ENCODE data around the gene HOXB6.

HOXB6 gene

DNA sequence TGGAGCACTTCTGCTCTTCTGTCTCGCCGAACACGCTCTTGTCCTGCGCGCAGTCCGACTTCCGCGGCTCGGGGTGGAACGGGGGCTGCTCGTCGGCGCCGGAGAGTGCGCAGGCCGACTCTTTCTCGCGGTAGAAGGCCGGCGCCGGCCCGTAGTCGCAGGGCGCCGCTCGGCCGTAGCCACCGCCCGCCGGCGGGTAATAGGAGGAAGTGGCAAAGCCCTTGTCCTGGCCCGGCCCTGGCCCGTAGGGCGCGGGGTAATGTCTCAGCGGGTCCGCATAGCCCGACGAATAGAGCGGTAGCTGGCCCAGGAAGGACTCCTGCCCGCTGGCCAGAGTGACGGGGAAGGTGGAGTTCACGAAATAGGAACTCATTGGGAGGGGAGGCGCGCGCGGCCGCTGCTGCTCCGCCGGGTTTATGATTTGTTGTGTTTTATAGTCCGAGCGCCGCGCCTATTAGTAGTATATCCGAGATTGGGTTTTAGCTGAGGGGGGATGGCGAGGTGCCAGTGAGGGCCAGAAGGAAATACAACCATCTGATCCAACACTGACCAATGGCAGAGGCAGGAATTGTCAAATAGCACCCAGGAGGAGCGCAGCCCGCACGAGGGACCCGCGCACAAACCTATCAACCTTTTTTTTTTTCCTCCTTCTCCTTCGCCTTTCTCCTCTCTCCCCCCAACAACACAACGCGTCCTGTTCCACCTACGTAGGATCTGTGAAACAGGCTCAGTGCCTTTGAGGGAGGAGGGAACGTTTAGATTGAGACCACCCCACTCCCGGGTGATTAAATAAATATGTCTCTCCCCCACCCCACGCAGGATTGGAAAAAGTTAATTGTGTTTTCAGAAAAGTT is 6.8 kb downstream of the HOXB6 start:
- TF ChIP-seq ZFP3 (CRISPR knock-in tag; IDR thresholded peaks at IDR 0.05) (no peak), RARB (CRISPR knock-in tag; IDR thresholded peaks at IDR 0.05) (no peak), ZNF565 (CRISPR knock-in tag; conservative IDR thresholded peaks at IDR 0.05; ENCODE audit: low read depth) (no peak), ZC3H10 (CRISPR knock-in tag; IDR thresholded peaks at IDR 0.05) (no peak)
- no peak for ATAC-seq

DNA sequence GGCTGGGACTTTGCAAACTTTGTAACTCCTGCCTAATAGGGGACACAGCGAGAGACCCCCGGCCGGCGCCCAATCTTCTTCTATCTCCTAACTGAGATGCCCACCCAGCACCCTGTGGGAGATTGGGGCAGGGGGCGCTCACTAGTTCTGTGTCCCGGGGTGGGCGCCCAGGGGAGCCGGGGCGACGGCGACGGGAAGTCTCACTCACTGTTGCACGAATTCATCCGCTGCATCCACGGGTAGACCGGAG is 7.3 kb downstream of the HOXB6 start:
- TF ChIP-seq SNAI2 (CRISPR knock-in tag; IDR thresholded peaks at IDR 0.05) (no peak), ZNF70 (CRISPR knock-in tag; IDR thresholded peaks at IDR 0.05) (no peak), BACH2 (CRISPR knock-in tag; IDR thresholded peaks at IDR 0.05; ENCODE audit: borderline replicate concordance) (no peak), CSDC2 (CRISPR knock-in tag; IDR thresholded peaks at IDR 0.05) (no peak)
- TF ChIP-seq, protein P1, sequence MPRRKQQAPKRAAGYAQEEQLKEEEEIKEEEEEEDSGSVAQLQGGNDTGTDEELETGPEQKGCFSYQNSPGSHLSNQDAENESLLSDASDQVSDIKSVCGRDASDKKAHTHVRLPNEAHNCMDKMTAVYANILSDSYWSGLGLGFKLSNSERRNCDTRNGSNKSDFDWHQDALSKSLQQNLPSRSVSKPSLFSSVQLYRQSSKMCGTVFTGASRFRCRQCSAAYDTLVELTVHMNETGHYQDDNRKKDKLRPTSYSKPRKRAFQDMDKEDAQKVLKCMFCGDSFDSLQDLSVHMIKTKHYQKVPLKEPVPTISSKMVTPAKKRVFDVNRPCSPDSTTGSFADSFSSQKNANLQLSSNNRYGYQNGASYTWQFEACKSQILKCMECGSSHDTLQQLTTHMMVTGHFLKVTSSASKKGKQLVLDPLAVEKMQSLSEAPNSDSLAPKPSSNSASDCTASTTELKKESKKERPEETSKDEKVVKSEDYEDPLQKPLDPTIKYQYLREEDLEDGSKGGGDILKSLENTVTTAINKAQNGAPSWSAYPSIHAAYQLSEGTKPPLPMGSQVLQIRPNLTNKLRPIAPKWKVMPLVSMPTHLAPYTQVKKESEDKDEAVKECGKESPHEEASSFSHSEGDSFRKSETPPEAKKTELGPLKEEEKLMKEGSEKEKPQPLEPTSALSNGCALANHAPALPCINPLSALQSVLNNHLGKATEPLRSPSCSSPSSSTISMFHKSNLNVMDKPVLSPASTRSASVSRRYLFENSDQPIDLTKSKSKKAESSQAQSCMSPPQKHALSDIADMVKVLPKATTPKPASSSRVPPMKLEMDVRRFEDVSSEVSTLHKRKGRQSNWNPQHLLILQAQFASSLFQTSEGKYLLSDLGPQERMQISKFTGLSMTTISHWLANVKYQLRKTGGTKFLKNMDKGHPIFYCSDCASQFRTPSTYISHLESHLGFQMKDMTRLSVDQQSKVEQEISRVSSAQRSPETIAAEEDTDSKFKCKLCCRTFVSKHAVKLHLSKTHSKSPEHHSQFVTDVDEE (CRISPR knock-in tag; IDR thresholded peaks at IDR 0.05) = no peak
- TF ChIP-seq, protein P2, sequence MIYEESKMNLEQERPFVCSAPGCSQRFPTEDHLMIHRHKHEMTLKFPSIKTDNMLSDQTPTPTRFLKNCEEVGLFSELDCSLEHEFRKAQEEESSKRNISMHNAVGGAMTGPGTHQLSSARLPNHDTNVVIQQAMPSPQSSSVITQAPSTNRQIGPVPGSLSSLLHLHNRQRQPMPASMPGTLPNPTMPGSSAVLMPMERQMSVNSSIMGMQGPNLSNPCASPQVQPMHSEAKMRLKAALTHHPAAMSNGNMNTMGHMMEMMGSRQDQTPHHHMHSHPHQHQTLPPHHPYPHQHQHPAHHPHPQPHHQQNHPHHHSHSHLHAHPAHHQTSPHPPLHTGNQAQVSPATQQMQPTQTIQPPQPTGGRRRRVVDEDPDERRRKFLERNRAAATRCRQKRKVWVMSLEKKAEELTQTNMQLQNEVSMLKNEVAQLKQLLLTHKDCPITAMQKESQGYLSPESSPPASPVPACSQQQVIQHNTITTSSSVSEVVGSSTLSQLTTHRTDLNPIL (CRISPR knock-in tag; IDR thresholded peaks at IDR 0.05; ENCODE audit: low read depth) = no peak
- no peak for ATAC-seq

DNA sequence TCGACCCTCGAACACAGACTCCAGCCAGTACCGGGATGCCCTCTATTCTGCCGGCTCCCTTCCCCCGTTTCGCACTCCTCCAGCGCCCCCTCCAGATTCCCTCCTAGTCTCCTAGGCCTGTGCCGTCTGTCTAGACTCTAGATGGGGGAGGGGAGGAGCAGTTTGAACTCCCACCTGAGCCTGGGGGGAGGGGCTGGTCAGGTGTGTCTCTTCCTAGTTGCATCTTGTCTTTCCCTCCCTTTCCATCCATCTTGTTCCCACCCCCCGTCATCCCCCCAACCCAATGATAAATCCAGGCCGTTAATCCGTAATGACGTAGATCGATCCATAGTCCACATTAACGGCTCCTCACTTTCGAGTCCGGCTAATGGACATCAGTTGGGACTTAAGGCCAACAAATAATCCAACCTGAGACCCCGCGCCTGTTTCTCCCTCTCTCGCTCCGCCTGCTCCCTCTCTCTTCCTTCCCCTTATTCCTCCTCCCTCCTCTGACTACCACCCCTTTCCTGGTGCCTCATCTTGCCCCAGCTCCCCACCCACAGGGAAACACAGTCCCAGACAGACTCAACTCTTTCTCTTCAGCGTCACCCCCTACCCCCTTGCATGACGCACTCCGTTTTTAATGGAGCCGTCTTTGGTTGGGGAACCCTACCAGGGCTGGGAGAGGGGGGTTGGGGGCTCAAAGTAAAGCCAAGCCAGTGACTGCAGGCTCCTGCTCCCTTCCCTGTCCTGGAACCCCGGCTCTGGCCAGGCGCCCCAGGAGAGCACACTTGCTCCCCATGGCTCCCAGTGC is 7.9 kb downstream of the HOXB6 start:
- no peak for TF ChIP-seq ESRRG (CRISPR knock-in tag; IDR thresholded peaks at IDR 0.05)
- TF ChIP-seq, protein P2 (CRISPR knock-in tag; IDR thresholded peaks at IDR 0.05; ENCODE audit: low read depth) = no peak
- no peak for TF ChIP-seq BACH2 (CRISPR knock-in tag; IDR thresholded peaks at IDR 0.05; ENCODE audit: borderline replicate concordance)
- no peak for TF ChIP-seq ZNF70 (CRISPR knock-in tag; IDR thresholded peaks at IDR 0.05)
- no peak for TF ChIP-seq ZFP30 (CRISPR knock-in tag; IDR thresholded peaks at IDR 0.05)
- TF ChIP-seq TCF4 (CRISPR knock-in tag; IDR thresholded peaks at IDR 0.05; ENCODE audit: borderline replicate concordance) = no peak
- TF ChIP-seq ZNF8 (CRISPR knock-in tag; IDR thresholded peaks at IDR 0.05) = no peak
- no peak for TF ChIP-seq ZC3H10 (CRISPR knock-in tag; IDR thresholded peaks at IDR 0.05)
- no peak for TF ChIP-seq CSDC2 (CRISPR knock-in tag; IDR thresholded peaks at IDR 0.05)
- no peak for TF ChIP-seq RARB (CRISPR knock-in tag; IDR thresholded peaks at IDR 0.05)
- no peak for TF ChIP-seq GLIS3 (CRISPR knock-in tag; IDR thresholded peaks at IDR 0.05)
- TF ChIP-seq ARNTL (CRISPR knock-in tag; IDR thresholded peaks at IDR 0.05; ENCODE audit: borderline replicate concordance, low read depth) = no peak
- TF ChIP-seq ZFP3 (CRISPR knock-in tag; IDR thresholded peaks at IDR 0.05) = no peak
- TF ChIP-seq, protein P3, sequence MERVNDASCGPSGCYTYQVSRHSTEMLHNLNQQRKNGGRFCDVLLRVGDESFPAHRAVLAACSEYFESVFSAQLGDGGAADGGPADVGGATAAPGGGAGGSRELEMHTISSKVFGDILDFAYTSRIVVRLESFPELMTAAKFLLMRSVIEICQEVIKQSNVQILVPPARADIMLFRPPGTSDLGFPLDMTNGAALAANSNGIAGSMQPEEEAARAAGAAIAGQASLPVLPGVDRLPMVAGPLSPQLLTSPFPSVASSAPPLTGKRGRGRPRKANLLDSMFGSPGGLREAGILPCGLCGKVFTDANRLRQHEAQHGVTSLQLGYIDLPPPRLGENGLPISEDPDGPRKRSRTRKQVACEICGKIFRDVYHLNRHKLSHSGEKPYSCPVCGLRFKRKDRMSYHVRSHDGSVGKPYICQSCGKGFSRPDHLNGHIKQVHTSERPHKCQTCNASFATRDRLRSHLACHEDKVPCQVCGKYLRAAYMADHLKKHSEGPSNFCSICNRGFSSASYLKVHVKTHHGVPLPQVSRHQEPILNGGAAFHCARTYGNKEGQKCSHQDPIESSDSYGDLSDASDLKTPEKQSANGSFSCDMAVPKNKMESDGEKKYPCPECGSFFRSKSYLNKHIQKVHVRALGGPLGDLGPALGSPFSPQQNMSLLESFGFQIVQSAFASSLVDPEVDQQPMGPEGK (CRISPR knock-in tag; IDR thresholded peaks at IDR 0.05; ENCODE audit: borderline replicate concordance) = no peak
- TF ChIP-seq PPARA (CRISPR knock-in tag; IDR thresholded peaks at IDR 0.05; ENCODE audit: borderline replicate concordance) = no peak
- TF ChIP-seq, protein P4, sequence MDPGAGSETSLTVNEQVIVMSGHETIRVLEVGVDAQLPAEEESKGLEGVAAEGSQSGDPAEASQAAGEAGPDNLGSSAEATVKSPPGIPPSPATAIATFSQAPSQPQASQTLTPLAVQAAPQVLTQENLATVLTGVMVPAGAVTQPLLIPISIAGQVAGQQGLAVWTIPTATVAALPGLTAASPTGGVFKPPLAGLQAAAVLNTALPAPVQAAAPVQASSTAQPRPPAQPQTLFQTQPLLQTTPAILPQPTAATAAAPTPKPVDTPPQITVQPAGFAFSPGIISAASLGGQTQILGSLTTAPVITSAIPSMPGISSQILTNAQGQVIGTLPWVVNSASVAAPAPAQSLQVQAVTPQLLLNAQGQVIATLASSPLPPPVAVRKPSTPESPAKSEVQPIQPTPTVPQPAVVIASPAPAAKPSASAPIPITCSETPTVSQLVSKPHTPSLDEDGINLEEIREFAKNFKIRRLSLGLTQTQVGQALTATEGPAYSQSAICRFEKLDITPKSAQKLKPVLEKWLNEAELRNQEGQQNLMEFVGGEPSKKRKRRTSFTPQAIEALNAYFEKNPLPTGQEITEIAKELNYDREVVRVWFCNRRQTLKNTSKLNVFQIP (CRISPR knock-in tag; IDR thresholded peaks at IDR 0.05; ENCODE audit: borderline replicate concordance, low read depth) = no peak
- ATAC-seq = no peak

Measured in SK-N-SH treated with all-trans-retinoic acid at 6 μM for 48 hours (cell line).